HEK293 (cell line): Measurements from ENCODE around the gene CD2AP.
A peak's percentile ranks its signal among the peaks of the same experiment; 100 is the strongest.

Experiments
- EGR2 ChIP-seq: fragments of 450-650 bp; formaldehyde crosslinking; IDR thresholded peaks from 2 replicates; pipeline ENCODE4 v1.5.1; 2016; ENCODE audit warnings: low read depth, missing biosample characterization, missing genetic modification characterization
- GLIS2 ChIP-seq: fragments of 450-650 bp; formaldehyde crosslinking; IDR thresholded peaks from 2 replicates; pipeline ENCODE4 v1.5.1; 2016; ENCODE audit warnings: missing biosample characterization, missing genetic modification characterization
- HIC1 ChIP-seq: fragments of 450-650 bp; formaldehyde crosslinking; IDR thresholded peaks from 2 replicates; pipeline ENCODE4 v1.5.1; 2016; ENCODE audit warnings: missing biosample characterization, missing genetic modification characterization
- KLF9 ChIP-seq: fragments of 450-650 bp; formaldehyde crosslinking; IDR thresholded peaks from 2 replicates; pipeline ENCODE4 v1.5.1; 2016; ENCODE audit warnings: missing biosample characterization, missing genetic modification characterization, low read depth
- PRDM2 ChIP-seq: fragments of 450-650 bp; formaldehyde crosslinking; IDR thresholded peaks from 2 replicates; pipeline ENCODE4 v1.5.1; 2016; ENCODE audit warnings: missing biosample characterization, missing genetic modification characterization, borderline replicate concordance
- ZNF146 ChIP-seq: fragments of 450-650 bp; formaldehyde crosslinking; IDR thresholded peaks from 2 replicates; pipeline ENCODE4 v1.5.1; 2016; ENCODE audit warnings: missing biosample characterization, missing genetic modification characterization
- ZNF174 ChIP-seq: fragments of 450-650 bp; formaldehyde crosslinking; IDR thresholded peaks from 2 replicates; pipeline ENCODE4 v1.5.0; 2017; ENCODE audit warnings: missing biosample characterization, mild to moderate bottlenecking, missing genetic modification characterization
- ZNF221 ChIP-seq: fragments of 450-650 bp; formaldehyde crosslinking; IDR thresholded peaks from 2 replicates; pipeline ENCODE4 v1.5.1; 2017; ENCODE audit warnings: missing biosample characterization, missing genetic modification characterization, borderline replicate concordance
- ZNF248 ChIP-seq: fragments of 450-650 bp; formaldehyde crosslinking; IDR thresholded peaks from 2 replicates; pipeline ENCODE4 v1.5.1; 2017; ENCODE audit warnings: missing biosample characterization, missing genetic modification characterization
- ZNF311 ChIP-seq: fragments of 450-650 bp; formaldehyde crosslinking; IDR thresholded peaks from 2 replicates; pipeline ENCODE4 v1.5.1; 2017; ENCODE audit warnings: missing biosample characterization, missing genetic modification characterization, borderline replicate concordance
- ZNF529 ChIP-seq: fragments of 450-650 bp; formaldehyde crosslinking; IDR thresholded peaks from 2 replicates; pipeline ENCODE4 v1.5.1; 2017; ENCODE audit warnings: missing genetic modification characterization, missing biosample characterization; ENCODE audit not compliant: insufficient replicate concordance
- ZNF555 ChIP-seq: fragments of 450-650 bp; formaldehyde crosslinking; conservative IDR thresholded peaks from 2 replicates; pipeline ENCODE4 v1.5.1; 2017; ENCODE audit warnings: missing biosample characterization, mild to moderate bottlenecking, missing genetic modification characterization, inconsistent platforms
- ZNF837 ChIP-seq: fragments of 450-650 bp; formaldehyde crosslinking; IDR thresholded peaks from 2 replicates; pipeline ENCODE4 v1.5.1; 2016; ENCODE audit warnings: missing biosample characterization, missing genetic modification characterization
- TF ChIP-seq, protein P1 (sequence below): fragments of 450-650 bp; formaldehyde crosslinking; conservative IDR thresholded peaks from 2 replicates; pipeline ENCODE4 v1.5.1; 2016; ENCODE audit warnings: low read depth, missing biosample characterization, missing genetic modification characterization
- TF ChIP-seq, protein P2 (sequence below): fragments of 450-650 bp; formaldehyde crosslinking; IDR thresholded peaks from 2 replicates; pipeline ENCODE4 v1.5.1; 2016; ENCODE audit warnings: missing biosample characterization, missing genetic modification characterization, low read depth
- TF ChIP-seq, protein P3 (sequence below): fragments of 450-650 bp; formaldehyde crosslinking; IDR thresholded peaks from 2 replicates; pipeline ENCODE4 v1.5.1; 2016; ENCODE audit warnings: missing biosample characterization, missing genetic modification characterization
- TF ChIP-seq, protein P4 (sequence below): fragments of 450-650 bp; formaldehyde crosslinking; IDR thresholded peaks from 2 replicates; pipeline ENCODE4 v1.5.1; 2017; ENCODE audit warnings: missing biosample characterization, missing genetic modification characterization

Gene CD2AP

GRCh38 chr6:47536816-47537401, 59.3 kb downstream of the CD2AP start (continued):
- TF ChIP-seq GLIS2 (tag by site-specific recombination), result no peak
- TF ChIP-seq ZNF311 (tag by site-specific recombination), result no peak
- TF ChIP-seq ZNF555 (tag by site-specific recombination), result no peak
- TF ChIP-seq, protein P1, sequence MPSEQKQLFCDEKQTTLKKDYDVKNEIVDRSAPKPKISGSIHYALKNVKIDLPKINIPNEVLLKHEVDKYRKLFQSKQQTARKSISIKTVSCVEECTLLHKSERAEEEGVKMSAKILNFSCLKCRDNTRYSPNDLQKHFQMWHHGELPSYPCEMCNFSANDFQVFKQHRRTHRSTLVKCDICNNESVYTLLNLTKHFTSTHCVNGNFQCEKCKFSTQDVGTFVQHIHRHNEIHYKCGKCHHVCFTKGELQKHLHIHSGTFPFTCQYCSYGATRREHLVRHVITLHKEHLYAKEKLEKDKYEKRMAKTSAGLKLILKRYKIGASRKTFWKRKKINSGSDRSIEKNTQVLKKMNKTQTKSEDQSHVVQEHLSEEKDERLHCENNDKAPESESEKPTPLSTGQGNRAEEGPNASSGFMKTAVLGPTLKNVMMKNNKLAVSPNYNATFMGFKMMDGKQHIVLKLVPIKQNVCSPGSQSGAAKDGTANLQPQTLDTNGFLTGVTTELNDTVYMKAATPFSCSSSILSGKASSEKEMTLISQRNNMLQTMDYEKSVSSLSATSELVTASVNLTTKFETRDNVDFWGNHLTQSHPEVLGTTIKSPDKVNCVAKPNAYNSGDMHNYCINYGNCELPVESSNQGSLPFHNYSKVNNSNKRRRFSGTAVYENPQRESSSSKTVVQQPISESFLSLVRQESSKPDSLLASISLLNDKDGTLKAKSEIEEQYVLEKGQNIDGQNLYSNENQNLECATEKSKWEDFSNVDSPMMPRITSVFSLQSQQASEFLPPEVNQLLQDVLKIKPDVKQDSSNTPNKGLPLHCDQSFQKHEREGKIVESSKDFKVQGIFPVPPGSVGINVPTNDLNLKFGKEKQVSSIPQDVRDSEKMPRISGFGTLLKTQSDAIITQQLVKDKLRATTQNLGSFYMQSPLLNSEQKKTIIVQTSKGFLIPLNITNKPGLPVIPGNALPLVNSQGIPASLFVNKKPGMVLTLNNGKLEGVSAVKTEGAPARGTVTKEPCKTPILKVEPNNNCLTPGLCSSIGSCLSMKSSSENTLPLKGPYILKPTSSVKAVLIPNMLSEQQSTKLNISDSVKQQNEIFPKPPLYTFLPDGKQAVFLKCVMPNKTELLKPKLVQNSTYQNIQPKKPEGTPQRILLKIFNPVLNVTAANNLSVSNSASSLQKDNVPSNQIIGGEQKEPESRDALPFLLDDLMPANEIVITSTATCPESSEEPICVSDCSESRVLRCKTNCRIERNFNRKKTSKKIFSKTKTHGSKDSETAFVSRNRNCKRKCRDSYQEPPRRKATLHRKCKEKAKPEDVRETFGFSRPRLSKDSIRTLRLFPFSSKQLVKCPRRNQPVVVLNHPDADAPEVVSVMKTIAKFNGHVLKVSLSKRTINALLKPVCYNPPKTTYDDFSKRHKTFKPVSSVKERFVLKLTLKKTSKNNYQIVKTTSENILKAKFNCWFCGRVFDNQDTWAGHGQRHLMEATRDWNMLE (tag by site-specific recombination), result no peak
- no peak for TF ChIP-seq ZNF837
- TF ChIP-seq PRDM2, result no peak
- no peak for TF ChIP-seq HIC1 (tag by site-specific recombination)
- no peak for TF ChIP-seq KLF9
- TF ChIP-seq ZNF221 (tag by site-specific recombination), result no peak
- no peak for TF ChIP-seq ZNF248 (tag by site-specific recombination)
- TF ChIP-seq, protein P2, sequence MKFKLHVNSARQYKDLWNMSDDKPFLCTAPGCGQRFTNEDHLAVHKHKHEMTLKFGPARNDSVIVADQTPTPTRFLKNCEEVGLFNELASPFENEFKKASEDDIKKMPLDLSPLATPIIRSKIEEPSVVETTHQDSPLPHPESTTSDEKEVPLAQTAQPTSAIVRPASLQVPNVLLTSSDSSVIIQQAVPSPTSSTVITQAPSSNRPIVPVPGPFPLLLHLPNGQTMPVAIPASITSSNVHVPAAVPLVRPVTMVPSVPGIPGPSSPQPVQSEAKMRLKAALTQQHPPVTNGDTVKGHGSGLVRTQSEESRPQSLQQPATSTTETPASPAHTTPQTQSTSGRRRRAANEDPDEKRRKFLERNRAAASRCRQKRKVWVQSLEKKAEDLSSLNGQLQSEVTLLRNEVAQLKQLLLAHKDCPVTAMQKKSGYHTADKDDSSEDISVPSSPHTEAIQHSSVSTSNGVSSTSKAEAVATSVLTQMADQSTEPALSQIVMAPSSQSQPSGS (tag by site-specific recombination), result no peak
- TF ChIP-seq EGR2 (tag by site-specific recombination), result no peak
- TF ChIP-seq, protein P3, sequence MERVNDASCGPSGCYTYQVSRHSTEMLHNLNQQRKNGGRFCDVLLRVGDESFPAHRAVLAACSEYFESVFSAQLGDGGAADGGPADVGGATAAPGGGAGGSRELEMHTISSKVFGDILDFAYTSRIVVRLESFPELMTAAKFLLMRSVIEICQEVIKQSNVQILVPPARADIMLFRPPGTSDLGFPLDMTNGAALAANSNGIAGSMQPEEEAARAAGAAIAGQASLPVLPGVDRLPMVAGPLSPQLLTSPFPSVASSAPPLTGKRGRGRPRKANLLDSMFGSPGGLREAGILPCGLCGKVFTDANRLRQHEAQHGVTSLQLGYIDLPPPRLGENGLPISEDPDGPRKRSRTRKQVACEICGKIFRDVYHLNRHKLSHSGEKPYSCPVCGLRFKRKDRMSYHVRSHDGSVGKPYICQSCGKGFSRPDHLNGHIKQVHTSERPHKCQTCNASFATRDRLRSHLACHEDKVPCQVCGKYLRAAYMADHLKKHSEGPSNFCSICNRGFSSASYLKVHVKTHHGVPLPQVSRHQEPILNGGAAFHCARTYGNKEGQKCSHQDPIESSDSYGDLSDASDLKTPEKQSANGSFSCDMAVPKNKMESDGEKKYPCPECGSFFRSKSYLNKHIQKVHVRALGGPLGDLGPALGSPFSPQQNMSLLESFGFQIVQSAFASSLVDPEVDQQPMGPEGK (tag by site-specific recombination), result peak; percentile 33; the same call in 1 of the 2 replicates
- TF ChIP-seq, protein P4, sequence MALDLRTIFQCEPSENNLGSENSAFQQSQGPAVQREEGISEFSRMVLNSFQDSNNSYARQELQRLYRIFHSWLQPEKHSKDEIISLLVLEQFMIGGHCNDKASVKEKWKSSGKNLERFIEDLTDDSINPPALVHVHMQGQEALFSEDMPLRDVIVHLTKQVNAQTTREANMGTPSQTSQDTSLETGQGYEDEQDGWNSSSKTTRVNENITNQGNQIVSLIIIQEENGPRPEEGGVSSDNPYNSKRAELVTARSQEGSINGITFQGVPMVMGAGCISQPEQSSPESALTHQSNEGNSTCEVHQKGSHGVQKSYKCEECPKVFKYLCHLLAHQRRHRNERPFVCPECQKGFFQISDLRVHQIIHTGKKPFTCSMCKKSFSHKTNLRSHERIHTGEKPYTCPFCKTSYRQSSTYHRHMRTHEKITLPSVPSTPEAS (tag by site-specific recombination), result peak; percentile 22; the same call in 1 of the 2 replicates
- TF ChIP-seq ZNF529, result no peak
- TF ChIP-seq ZNF146 (tag by site-specific recombination), result peak; percentile 36
- TF ChIP-seq ZNF174, result no peak
